Calu3 (cell line): ENCODE results near the gene PPP1R3E. TPM values are rescaled to one million over a fixed set of nuclear protein-coding genes. Genes with fewer than 3 reads are reported as not detected.

ENCODE experiments used
- BruUV-seq: library from RNA; stranded (reverse); fragments of 400-500 nt; replicated peaks from 2 replicates; lab custom pipeline; 2021; lab: Mats Ljungman, UMichigan
- CTCF ChIA-PET: fragments of 300-600 bp; sonication (Branson Sonifier 250); formaldehyde crosslinking; loops from one replicate; lab custom pipeline; 2022; ENCODE audit warnings: antibody characterized with exemption; lab: Charles Lee
- DNase-seq: peaks from one replicate; pipeline ENCODE4 v3.0.0; 2022
- H3K27ac Mint-ChIP-seq: one replicate; pipeline ENCODE4 v1.8.0; 2022; ENCODE audit warnings: mixed read lengths; ENCODE audit not compliant: unreplicated experiment
- H3K27me3 Mint-ChIP-seq: one replicate; pipeline ENCODE4 v1.8.0; 2022; ENCODE audit warnings: mixed read lengths; ENCODE audit not compliant: unreplicated experiment
- H3K36me3 Mint-ChIP-seq: one replicate; pipeline ENCODE4 v1.8.0; 2022; ENCODE audit warnings: mild to moderate bottlenecking, moderate library complexity, mixed read lengths; ENCODE audit not compliant: insufficient read depth, unreplicated experiment
- H3K4me1 Mint-ChIP-seq: one replicate; pipeline ENCODE4 v1.8.0; 2022; ENCODE audit warnings: mild to moderate bottlenecking, low read depth, mixed read lengths; ENCODE audit not compliant: unreplicated experiment
- H3K4me3 Mint-ChIP-seq: one replicate; pipeline ENCODE4 v1.8.0; 2022; ENCODE audit warnings: mild to moderate bottlenecking, low read depth, moderate library complexity, mixed read lengths; ENCODE audit not compliant: unreplicated experiment
- H3K9me3 Mint-ChIP-seq: one replicate; pipeline ENCODE4 v1.8.0; 2022; ENCODE audit warnings: low read depth, mixed read lengths; ENCODE audit not compliant: unreplicated experiment
- CTCF ChIP-seq: fragments of 200-600 bp; IDR thresholded peaks from one replicate; pipeline ENCODE4 v1.8.0; 2022; ENCODE audit warnings: antibody characterized with exemption; ENCODE audit not compliant: unreplicated experiment
- intact Hi-C: fragments of 100-400 bp; cut with micrococcal nuclease; formaldehyde crosslinking; loops from one replicate; pipeline ENCODE4 v1.10.0; 2022; ENCODE audit not compliant: unreplicated experiment
- total RNA-seq: library from RNA; stranded (reverse); gene quantifications from 2 replicates; pipeline ENCODE4 v1.2.3, GENCODE V29; 2022

Gene PPP1R3E
- total RNA-seq, 1 experiment from 2014 or later, result 12.8 TPM

GRCh38 chr14:23320584-23321571 is 18.2 kb upstream of the PPP1R3E start, which contains the start of gene PABPN1:
TSS of gene PABPN1 (plus strand) at chr14:23321457. CDS start at chr14:23321470, 13 bp downstream.
- Mint-ChIP-seq H3K27ac (peak within 1 kb of the TSS; percentile 92), H3K27me3 (no peaks in the 10 kb centered on the region), H3K36me3 (peaks cover 74% of the 10 kb centered on the region), H3K4me1 (peaks cover 11% of the 10 kb centered on the region), H3K9me3 (no peaks in the 10 kb centered on the region), H3K4me3 (peak within 1 kb of the TSS; percentile 92)
- peak; percentile 95 for DNase-seq
- intact Hi-C loops, result loop anchor here (10.0 kb wide), 1 partner anchor 234 kb away; the partner anchor contains the start of genes THTPA and ZFHX2
- CTCF ChIA-PET, result interaction anchor here (0.6 to 2.7 kb wide), 6 partner anchors 11 to 249 kb away, joined by 3 to 12 read pairs (median 6); partner anchors contain the start of genes ACIN1 and BCL2L2
- BruUV-seq, result TSS peak; percentile 85
- no peak for TF ChIP-seq CTCF

DNA sequence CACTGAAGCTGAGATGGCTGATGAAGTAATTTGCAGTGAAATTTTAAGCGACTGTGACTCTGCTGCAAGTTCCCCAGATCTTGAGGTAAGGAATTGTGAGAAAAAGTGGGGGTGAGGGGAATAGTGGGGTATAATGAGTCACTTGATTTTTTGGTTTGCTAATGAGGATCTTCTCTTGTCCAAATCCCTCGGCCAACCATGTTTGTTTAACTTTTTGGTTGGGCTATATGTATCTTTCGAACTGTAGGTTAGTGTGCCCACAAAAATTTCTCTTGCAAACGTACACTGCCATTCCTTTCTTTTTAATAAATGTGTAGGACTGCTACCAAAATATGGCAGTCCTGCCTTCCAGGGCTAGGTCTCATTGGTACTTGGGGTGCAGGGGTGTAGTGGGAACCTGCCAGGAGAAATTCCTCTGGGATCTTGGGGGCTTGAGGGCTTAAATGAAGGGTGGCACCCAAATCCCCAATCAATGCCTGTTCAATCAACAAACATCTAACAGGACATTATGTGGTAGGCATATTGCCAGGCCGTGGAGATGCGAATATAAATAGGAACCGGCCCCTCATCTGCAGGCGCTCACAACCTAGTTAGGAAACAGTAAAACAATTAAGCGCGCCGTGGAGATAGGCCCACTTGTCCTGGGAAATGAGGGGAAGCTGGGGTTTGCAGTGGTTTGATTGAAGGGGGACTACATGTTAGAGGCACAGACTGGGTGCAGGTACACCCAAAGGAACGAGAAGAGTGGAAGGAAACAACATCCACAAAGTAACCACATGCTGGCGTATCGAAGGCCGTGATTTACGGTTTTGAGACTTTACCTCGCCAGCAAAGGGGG is 17.3 kb upstream of the PPP1R3E start:
- H3K4me1 Mint-ChIP-seq, result peaks cover 11% of the 10 kb centered on the region
- H3K27me3 Mint-ChIP-seq, result no peaks in the 10 kb centered on the region
- peaks cover 69% of the 10 kb centered on the region for H3K36me3 Mint-ChIP-seq
- no TSS peak for BruUV-seq
- peak overlapping the region; percentile 92 for H3K27ac Mint-ChIP-seq
- intact Hi-C loops, result loop anchor here (10.0 kb wide), 1 partner anchor 235 kb away; the partner anchor contains the start of genes THTPA and ZFHX2
- DNase-seq, result no peak
- H3K9me3 Mint-ChIP-seq, result no peaks in the 10 kb centered on the region
- no peak for TF ChIP-seq CTCF
- CTCF ChIA-PET, result interaction anchor here (0.7 to 2.7 kb wide), 4 partner anchors 14 to 199 kb away, joined by 6 to 12 read pairs (median 8); partner anchors contain the start of gene BCL2L2
- H3K4me3 Mint-ChIP-seq, result peak overlapping the region; percentile 92

- H3K27ac Mint-ChIP-seq, result no peak overlapping the region
- DNase-seq, result no peak
- peaks cover 36% of the 10 kb centered on the region for H3K36me3 Mint-ChIP-seq
These were observed 13.6 kb upstream of the PPP1R3E start for GRCh38 chr14:23316300-23316699.

More at GRCh38 chr14:23316300-23316699, 13.6 kb upstream of the PPP1R3E start:
- H3K4me3 Mint-ChIP-seq, result no peak overlapping the region
- intact Hi-C loops, result no loop called here
- BruUV-seq, result no TSS peak
- no peak for TF ChIP-seq CTCF
- CTCF ChIA-PET, result no interaction called here
- H3K4me1 Mint-ChIP-seq, result no peaks in the 10 kb centered on the region
- no peaks in the 10 kb centered on the region for H3K9me3 Mint-ChIP-seq
- no peaks in the 10 kb centered on the region for H3K27me3 Mint-ChIP-seq
